ENCODE data around the gene ASRGL1. TPM values are rescaled to one million over a fixed set of nuclear protein-coding genes. Genes with fewer than 3 reads are reported as not detected.

ASRGL1 gene
- total RNA-seq, 2 experiments from 2014 or later: 0.84 to 1.2 TPM

Other genes with a start within 250 kb of the ASRGL1 start
- gene INCENP, start 213.4 kb upstream of the ASRGL1 start, total RNA-seq: 100 to 1,000 TPM; 200 to 204 TPM
- not detected for gene SCGB1D1, start 147.2 kb upstream of the ASRGL1 start, total RNA-seq
- not detected for gene SCGB2A1, start 128.8 kb upstream of the ASRGL1 start, total RNA-seq
- not detected for gene SCGB1D2, start 95.2 kb upstream of the ASRGL1 start, total RNA-seq
- gene SCGB2A2, start 67.3 kb upstream of the ASRGL1 start, total RNA-seq: not detected
- gene SCGB1D4, start 38.4 kb upstream of the ASRGL1 start, total RNA-seq: not detected
- not detected for gene SCGB1A1, start 81.6 kb downstream of the ASRGL1 start, total RNA-seq
- 100 to 1,000 TPM; 206 to 237 TPM for gene AHNAK, start 209.4 kb downstream of the ASRGL1 start, total RNA-seq
- 1,000 to 10,000 TPM; 1,239 to 1,470 TPM for gene EEF1G, start 236.4 kb downstream of the ASRGL1 start, total RNA-seq